ENCODE data around the gene PDE4C. TPM values are rescaled to one million over a fixed set of nuclear protein-coding genes. Genes with fewer than 3 reads are reported as not detected.

PDE4C gene
- total RNA-seq, 2 experiments from 2014 or later: 0.14 to 0.23 TPM

DNA sequence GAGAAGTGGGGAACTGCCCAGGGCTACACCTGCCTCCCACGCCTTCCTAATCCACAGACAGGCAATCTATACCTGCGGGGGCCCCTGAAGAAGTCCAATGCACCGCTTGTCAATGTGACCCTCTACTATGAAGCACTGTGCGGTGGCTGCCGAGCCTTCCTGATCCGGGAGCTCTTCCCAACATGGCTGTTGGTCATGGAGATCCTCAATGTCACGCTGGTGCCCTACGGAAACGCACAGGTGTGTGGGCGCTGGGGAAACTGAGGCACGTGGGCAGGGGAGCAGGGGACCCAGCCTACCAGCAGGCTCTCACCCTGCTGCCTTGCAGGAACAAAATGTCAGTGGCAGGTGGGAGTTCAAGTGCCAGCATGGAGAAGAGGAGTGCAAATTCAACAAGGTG lies 51.3 kb downstream of the PDE4C start:
- CTCF ChIA-PET: interaction anchor here (0.7 to 2.4 kb wide), 8 partner anchors 9 to 419 kb away, joined by 3 to 12 read pairs (median 4); partner anchors contain the start of gene MPV17L2
- no peaks in the 10 kb centered on the region for H3K9me3 Mint-ChIP-seq (ENCODE audit: low read depth)
- peak overlapping the region; percentile 83 for H3K4me3 Mint-ChIP-seq
- peaks cover 22% of the 10 kb centered on the region for H3K4me1 Mint-ChIP-seq
- peak overlapping the region; percentile 15 for H3K27ac Mint-ChIP-seq
- no peaks in the 10 kb centered on the region for H3K27me3 Mint-ChIP-seq
- ATAC-seq (no peak), DNase-seq (no peak)
- H3K36me3 Mint-ChIP-seq: peaks cover 20% of the 10 kb centered on the region

Other genes with a start within 250 kb of the PDE4C start
- 10 to 100 TPM; 35.3 to 45.2 TPM for gene ARRDC2, start 218.3 kb downstream of the PDE4C start, total RNA-seq
- gene IL12RB1, start 139.5 kb downstream of the PDE4C start, total RNA-seq: 10 to 100 TPM; 69.9 to 76.2 TPM
- gene MAST3, start 128.7 kb downstream of the PDE4C start, total RNA-seq: 10 to 100 TPM; 25.7 to 34.1 TPM
- gene PIK3R2, start 73.3 kb downstream of the PDE4C start, total RNA-seq: 10 to 100 TPM in 1 of 2 experiments, 1 to 10 TPM in 1; 8.0 to 11.2 TPM
- 10 to 100 TPM; 57.1 to 66.2 TPM for gene IFI30, start 52.6 kb downstream of the PDE4C start, total RNA-seq
- gene MPV17L2, start 33.2 kb downstream of the PDE4C start, total RNA-seq: 10 to 100 TPM in 1 of 2 experiments, 1 to 10 TPM in 1; 8.2 to 12.9 TPM
- gene RAB3A, start 22.4 kb downstream of the PDE4C start, total RNA-seq: 1 to 10 TPM; 3.5 to 3.7 TPM
- 1 to 10 TPM; 2.2 to 3.1 TPM for gene IQCN, start 48.0 kb upstream of the PDE4C start, total RNA-seq
- 100 to 1,000 TPM; 498 to 501 TPM for gene JUND, start 55.2 kb upstream of the PDE4C start, total RNA-seq
- gene LSM4, start 96.6 kb upstream of the PDE4C start, total RNA-seq: 100 to 1,000 TPM; 209 to 236 TPM
- gene PGPEP1, start 114.2 kb upstream of the PDE4C start, total RNA-seq: 10 to 100 TPM; 35.5 to 44.7 TPM
- not detected for gene GDF15, start 159.7 kb upstream of the PDE4C start, total RNA-seq
- gene LRRC25, start 171.2 kb upstream of the PDE4C start, total RNA-seq: under 1 TPM in 1 of 2 experiments, not detected in 1; 0.12 TPM
- 100 to 1,000 TPM; 197 to 247 TPM for gene SSBP4, start 193.0 kb upstream of the PDE4C start, total RNA-seq
- gene ISYNA1, start 211.7 kb upstream of the PDE4C start, total RNA-seq: 10 to 100 TPM; 29.6 to 30.0 TPM

All from activated CD8-positive, alpha-beta memory T cell treated with anti-CD3 and anti-CD28 coated beads, Interleukin-2, amount 10 ng/mL, durations not matched to agents 7 days and 5 days (primary cell).